H1 (cell line): ENCODE data around the gene IGSF9B. TPM values are rescaled to one million over a fixed set of nuclear protein-coding genes. Genes with fewer than 3 reads are reported as not detected.

ENCODE experiments used
- CTCF ChIA-PET: fragments of 300-600 bp; sonication (Branson Sonifier 250); formaldehyde crosslinking; loops from one replicate; lab custom pipeline; 2021; ENCODE audit not compliant: partially characterized antibody; lab: Charles Lee
- POLR2A ChIA-PET: fragments of 300-600 bp; sonication (Branson Sonifier 250); formaldehyde crosslinking; loops from one replicate; lab custom pipeline; 2021; ENCODE audit warnings: inconsistent platforms; ENCODE audit not compliant: partially characterized antibody; lab: Charles Lee
- DNase-seq, 2 experiments: peaks; one replicate each; pipeline versions ENCODE4 v3.0.0 to v3.0.0-alpha.2; 2010 to 2022; ENCODE audit warnings: low spot score in 2 of 2, low read depth in 1 of 2, mixed read lengths in 1 of 2
- FAIRE-seq: peaks from 2 replicates; lab custom pipeline; 2011; peaks lifted over from hg19 to GRCh38; lab: Jason Lieb, UNC
- H2AFZ ChIP-seq: 2 replicates; pipeline ENCODE4 v1.8.1; 2012; ENCODE audit warnings: low read length, inconsistent platforms
- H2AK5ac ChIP-seq: 2 replicates; pipeline ENCODE4 v1.6.1; 2013; ENCODE audit warnings: low read depth, low read length
- H2BK120ac ChIP-seq: replicated peaks from 2 replicates; pipeline ENCODE3; 2013; ENCODE audit warnings: low read depth, low read length, inconsistent platforms
- H2BK12ac ChIP-seq: 2 replicates; pipeline ENCODE4 v1.6.1; 2013; ENCODE audit warnings: low read depth, low read length
- H2BK15ac ChIP-seq: 2 replicates; pipeline ENCODE4 v1.6.1; 2013; ENCODE audit warnings: low read length
- H2BK20ac ChIP-seq: 2 replicates; pipeline ENCODE4 v1.6.1; 2013; ENCODE audit warnings: low read length
- H2BK5ac ChIP-seq: 2 replicates; pipeline ENCODE4 v1.6.1; 2013; ENCODE audit warnings: low read depth, low read length
- H3K14ac ChIP-seq: 2 replicates; pipeline ENCODE4 v1.6.1; 2013; ENCODE audit warnings: inconsistent platforms; ENCODE audit not compliant: insufficient read length
- H3K18ac ChIP-seq: 2 replicates; pipeline ENCODE4 v1.6.1; 2013; ENCODE audit warnings: low read length; ENCODE audit errors: extremely low read depth
- H3K23ac ChIP-seq: 2 replicates; pipeline ENCODE4 v1.6.1; 2013; ENCODE audit warnings: inconsistent platforms; ENCODE audit not compliant: insufficient read length
- H3K23me2 ChIP-seq: 2 replicates; pipeline ENCODE4 v1.6.1; 2013; ENCODE audit warnings: low read depth, low read length
- H3K27ac ChIP-seq: 2 replicates; pipeline ENCODE4 v1.6.1; 2011; ENCODE audit warnings: low read depth, low read length, inconsistent platforms
- H3K27me3 ChIP-seq, 4 experiments: replicated peaks in 1 of 4; 1 replicate in 1 of 4; 2 replicates in 3 of 4; pipeline versions ENCODE4 v1.6.1 to v1.8.1; 2011 to 2013; ENCODE audit warnings: low read length in 3 of 4, mild to moderate bottlenecking in 3 of 4, inconsistent platforms in 2 of 4, mixed read lengths in 2 of 4, moderate library complexity in 1 of 4; ENCODE audit not compliant: control insufficient read depth in 3 of 4, insufficient read depth in 3 of 4; ENCODE audit errors: extremely low read depth in 1 of 4
- H3K36me3 ChIP-seq, 4 experiments: 2 replicates each; pipeline versions ENCODE4 v1.6.1 to v1.8.1; 2011 to 2013; ENCODE audit warnings: mild to moderate bottlenecking in 4 of 4, low read length in 3 of 4, moderate library complexity in 2 of 4, control low read depth in 1 of 4, inconsistent platforms in 1 of 4; ENCODE audit not compliant: insufficient read depth in 4 of 4, control insufficient read depth in 2 of 4
- H3K4ac ChIP-seq: replicated peaks from 2 replicates; pipeline ENCODE3; 2013; ENCODE audit warnings: low read length, low read depth, mixed read lengths, inconsistent platforms; ENCODE audit not compliant: insufficient read length
- H3K4me1 ChIP-seq, 4 experiments: replicated peaks in 1 of 4; 1 replicate in 1 of 4; 2 replicates in 3 of 4; pipeline versions ENCODE4 v1.6.1 to v1.8.1; 2011 to 2013; ENCODE audit warnings: low read length in 3 of 4, inconsistent platforms in 2 of 4, mixed read lengths in 1 of 4; ENCODE audit not compliant: insufficient read depth in 4 of 4, control insufficient read depth in 3 of 4
- H3K4me2 ChIP-seq, 2 experiments: 2 replicates each; pipeline versions ENCODE4 v1.6.1 to v1.8.1; 2011 to 2013; ENCODE audit warnings: low read depth in 2 of 2, low read length in 2 of 2, control low read depth in 1 of 2, inconsistent platforms in 1 of 2, mild to moderate bottlenecking in 1 of 2; ENCODE audit not compliant: insufficient read depth in 1 of 2
- H3K4me3 ChIP-seq, 4 experiments: fragments of 200-600, 300-600 bp in 1 of 4; sonication (generic), shearing (Covaris generic), sonication (Bioruptor Twin) in 1 of 4; 2 replicates each; pipeline versions ENCODE4 v1.5.1 to v1.8.1; 2011 to 2016; ENCODE audit warnings: low read length in 4 of 4, low read depth in 3 of 4, control low read depth in 2 of 4, inconsistent platforms in 2 of 4, mild to moderate bottlenecking in 2 of 4, mixed read lengths in 1 of 4, moderate library complexity in 1 of 4; ENCODE audit not compliant: insufficient read depth in 2 of 4; ENCODE audit errors: extremely low read depth in 1 of 4
- H3K56ac ChIP-seq: replicated peaks from 2 replicates; pipeline ENCODE3; 2013; ENCODE audit warnings: low read depth, mild to moderate bottlenecking, mixed read lengths, low read length, inconsistent platforms; ENCODE audit not compliant: insufficient read length
- H3K79me1 ChIP-seq: 2 replicates; pipeline ENCODE4 v1.6.1; 2013; ENCODE audit warnings: low read depth, low read length, control low read depth
- H3K79me2 ChIP-seq, 2 experiments: 2 replicates each; pipeline versions ENCODE4 v1.6.1 to v1.8.1; 2012 to 2013; ENCODE audit warnings: low read length in 2 of 2, mild to moderate bottlenecking in 2 of 2, inconsistent platforms in 1 of 2; ENCODE audit not compliant: insufficient read depth in 2 of 2, control insufficient read depth in 1 of 2
- H3K9ac ChIP-seq, 4 experiments: replicated peaks in 1 of 4; 1 replicate in 1 of 4; 2 replicates in 3 of 4; pipeline versions ENCODE4 v1.6.1 to v1.8.1; 2011 to 2013; ENCODE audit warnings: low read depth in 3 of 4, low read length in 3 of 4, control low read depth in 2 of 4, mild to moderate bottlenecking in 2 of 4, moderate library complexity in 2 of 4, inconsistent platforms in 1 of 4; ENCODE audit errors: extremely low read depth in 1 of 4
- H3K9me3 ChIP-seq, 2 experiments: 2 replicates each; pipeline versions ENCODE4 v1.6.1 to v1.8.1; 2012 to 2013; ENCODE audit warnings: mild to moderate bottlenecking in 2 of 2, moderate library complexity in 2 of 2, control low read depth in 1 of 2, inconsistent platforms in 1 of 2, low read depth in 1 of 2, low read length in 1 of 2, mixed read lengths in 1 of 2; ENCODE audit not compliant: insufficient read depth in 2 of 2
- H4K20me1 ChIP-seq, 2 experiments: replicated peaks in 1 of 2; 2 replicates each; pipeline versions ENCODE3 to v1.8.1; 2011 to 2013; ENCODE audit warnings: inconsistent platforms in 2 of 2, low read length in 2 of 2, mild to moderate bottlenecking in 1 of 2; ENCODE audit not compliant: insufficient read depth in 2 of 2, control insufficient read depth in 1 of 2
- H4K5ac ChIP-seq: 2 replicates; pipeline ENCODE4 v1.6.1; 2013; ENCODE audit warnings: low read length, low read depth, mixed read lengths, inconsistent platforms; ENCODE audit not compliant: insufficient read length
- H4K8ac ChIP-seq: 2 replicates; pipeline ENCODE4 v1.8.0; 2013; ENCODE audit warnings: mild to moderate bottlenecking, moderate library complexity, low read length, inconsistent platforms; ENCODE audit not compliant: insufficient read depth; ENCODE audit errors: extremely low read depth
- H4K91ac ChIP-seq: replicated peaks from 2 replicates; pipeline ENCODE3; 2013; ENCODE audit warnings: low read length, mixed read lengths, inconsistent platforms; ENCODE audit not compliant: insufficient read length
- ATF2 ChIP-seq: IDR thresholded peaks from 2 replicates; pipeline ENCODE4 v1.6.1; 2012; ENCODE audit warnings: low read length, inconsistent platforms
- BRCA1 ChIP-seq: IDR thresholded peaks from 2 replicates; pipeline ENCODE4 v1.6.1; 2012; ENCODE audit warnings: low read depth, low read length, improper control_type of control experiment
- CBX5 ChIP-seq: fragments of 300-800, 300-1000 bp; sonication (generic); IDR thresholded peaks from 2 replicates; pipeline ENCODE4 v1.7.1; 2016; ENCODE audit warnings: antibody characterized with exemption, low read length, low read depth
- EP300 ChIP-seq, 2 experiments: IDR thresholded peaks; 1 replicate in 1 of 2; 2 replicates in 1 of 2; pipeline ENCODE4 v1.6.1; 2011 to 2012; ENCODE audit warnings: low read depth in 2 of 2, low read length in 2 of 2, mild to moderate bottlenecking in 2 of 2, borderline replicate concordance in 1 of 2, inconsistent platforms in 1 of 2, moderate library complexity in 1 of 2
- JUND ChIP-seq: IDR thresholded peaks from 2 replicates; pipeline ENCODE4 v1.6.1; 2011; ENCODE audit warnings: mild to moderate bottlenecking, improper control_type of control experiment, low read length
- MAFK ChIP-seq: IDR thresholded peaks from 2 replicates; pipeline ENCODE4 v1.6.1; 2012; ENCODE audit warnings: low read depth, mild to moderate bottlenecking, improper control_type of control experiment, low read length
- PHF8 ChIP-seq: fragments of 200-600 bp; sonication (generic); conservative IDR thresholded peaks from 2 replicates; pipeline ENCODE4 v1.7.1; 2012; ENCODE audit warnings: low read depth, mild to moderate bottlenecking, inconsistent platforms, low read length, moderate library complexity
- POLR2AphosphoS5 ChIP-seq: IDR thresholded peaks from 2 replicates; pipeline ENCODE4 v1.6.1; 2011; ENCODE audit warnings: low read depth, low read length
- SIN3A ChIP-seq, 2 experiments: IDR thresholded peaks in 1 of 2; conservative IDR thresholded peaks in 1 of 2; 2 replicates each; pipeline ENCODE4 v1.6.1; 2011 to 2012; ENCODE audit warnings: low read length in 2 of 2, improper control_type of control experiment in 1 of 2, low read depth in 1 of 2, mild to moderate bottlenecking in 1 of 2
- SP1 ChIP-seq: IDR thresholded peaks from 2 replicates; pipeline ENCODE4 v1.6.1; 2011; ENCODE audit warnings: low read depth, low read length
- TCF12 ChIP-seq: IDR thresholded peaks from 2 replicates; pipeline ENCODE4 v1.6.1; 2011; ENCODE audit warnings: low read depth, mild to moderate bottlenecking, low read length
- WGBS, 2 experiments: shearing (Covaris generic) in 1 of 2; methylation state at CpG; one replicate each; pipeline versions ENCODE4 v1.1.6 to v1.1.7; 2013 to 2015; ENCODE audit warnings: low lambda C conversion rate in 2 of 2, mixed read lengths in 2 of 2, inconsistent platforms in 1 of 2, low coverage in 1 of 2, missing lambda C conversion rate in 1 of 2; ENCODE audit not compliant: insufficient replicate concordance in 2 of 2, insufficient coverage in 1 of 2, insufficient read length in 1 of 2; ENCODE audit errors: extremely low coverage in 1 of 2, missing lambda C conversion rate in 1 of 2; 5-methylcytosine and 5-hydroxymethylcytosine counted together
- polyA plus RNA-seq, 7 experiments: library from polyadenylated mRNA; depleted of rRNA in 3 of 7; stranded (reverse) in 5 of 7; unstranded in 2 of 7; fragments of >200 nt in 5 of 7; fragments of 200-250 nt in 2 of 7; gene quantifications; 1 replicate in 5 of 7; 2 replicates in 1 of 7; 4 replicates in 1 of 7; pipeline versions ENCODE4 v1.2.1 to v1.2.3, GENCODE V29; 2011 to 2013; ENCODE audit warnings: missing spikeins in 2 of 7, mixed read lengths in 2 of 7
- total RNA-seq: library from RNA; stranded (reverse); fragmentation: NEBNext Ultra II Directional; extraction: Animal tissue kit (Norgen Biotek cat#: 25700); gene quantifications from 2 replicates; pipeline ENCODE4 v1.2.1, GENCODE V29; 2021

The IGSF9B gene
- total and polyA plus RNA-seq, 2 of the 8 experiments (the other 6 are each of a cell fraction or from before 2014, with no cell fraction given), result 16.5 to 49.2 TPM

GRCh38 chr11:133889188-133889587, 67.6 kb downstream of the IGSF9B start:
- Histone ChIP-seq H4K5ac (no peak overlapping the region), H3K14ac (no peak overlapping the region), H4K8ac (no peak overlapping the region), H3K36me3 (no peaks in the 10 kb centered on the region), H2BK12ac (no peak overlapping the region), H2AK5ac (no peak overlapping the region), H2BK120ac (no peak overlapping the region), H3K23ac (no peak overlapping the region), H4K20me1 (no peaks in the 10 kb centered on the region), H3K56ac (no peak overlapping the region), H3K4me1 (no peaks in the 10 kb centered on the region; a peak in 1 of 7 replicates), H3K4ac (no peak overlapping the region), H4K91ac (no peak overlapping the region), H3K79me1 (no peaks in the 10 kb centered on the region), H3K9ac (no peak overlapping the region), H3K4me2 (no peak overlapping the region), H3K27me3 (no peaks in the 10 kb centered on the region; a peak in 2 of 7 replicates), H2BK15ac (no peak overlapping the region), H2AFZ (no peak overlapping the region), H3K79me2 (no peaks in the 10 kb centered on the region), H3K9me3 (no peaks in the 10 kb centered on the region; a peak in 1 of 4 replicates), H3K18ac (no peak overlapping the region), H2BK5ac (no peak overlapping the region), H3K4me3 (no peak overlapping the region), H3K23me2 (no peaks in the 10 kb centered on the region), H2BK20ac (no peak overlapping the region), H3K27ac (no peak overlapping the region)
- DNase-seq (no peak), FAIRE-seq (no peak)
- POLR2A ChIA-PET, result no interaction called here
- CTCF ChIA-PET, result no interaction called here
- 80% methylated on average over 5 of the region's 5 CpGs; no CpG with 5 or more reads in 1 of the 2 experiments for WGBS, 2 experiments
- TF ChIP-seq TCF12, result no peak
- TF ChIP-seq MAFK, result no peak
- TF ChIP-seq PHF8, result no peak
- TF ChIP-seq BRCA1, result no peak
- no peak for TF ChIP-seq CBX5
- TF ChIP-seq SP1, result no peak
- no peak for TF ChIP-seq ATF2
- no peak for TF ChIP-seq POLR2AphosphoS5
- no peak for TF ChIP-seq JUND
- TF ChIP-seq EP300 (IDR thresholded peaks at IDR 0.05; ENCODE audit: borderline replicate concordance in 1 of 2, low read depth in 2 of 2, low read length in 2 of 2), result no peak
- no peak for TF ChIP-seq SIN3A (conservative IDR thresholded peaks at IDR 0.05 in 1 of 2, IDR thresholded peaks at IDR 0.05 in 1 of 2; ENCODE audit: low read depth in 1 of 2, low read length in 2 of 2)
